HG02642 (cell line): ENCODE data around the gene GALNT18.

Experiments used
- ATAC-seq: cut with Tn5 transposase; IDR thresholded peaks from one replicate; pipeline ENCODE4 v1.9.1; 2021; ENCODE audit warnings: mild to moderate bottlenecking; ENCODE audit not compliant: unreplicated experiment, poor library complexity

GALNT18 gene

GRCh38 chr11:11621573-11622339 lies at the start of gene GALNT18:
Gene GALNT18, minus strand, starts transcription at chr11:11622005.
- ATAC-seq, result peak; percentile 97

- ATAC-seq, result no peak
These were observed 48.8 kb upstream of the GALNT18 start for GRCh38 chr11:11670574-11670973.

GRCh38 chr11:11669233-11669846 lies 47.5 kb upstream of the GALNT18 start:
- no peak for ATAC-seq

GRCh38 chr11:11668781-11669180 lies 47.0 kb upstream of the GALNT18 start:
- no peak for ATAC-seq

- ATAC-seq, result no peak
These were observed 46.5 kb upstream of the GALNT18 start for GRCh38 chr11:11668274-11668673.

GRCh38 chr11:11667056-11667455 lies 45.3 kb upstream of the GALNT18 start:
- ATAC-seq, result no peak

- no peak for ATAC-seq
These were observed 43.6 kb upstream of the GALNT18 start for GRCh38 chr11:11665407-11665806.

GRCh38 chr11:11663907-11664306 lies 42.1 kb upstream of the GALNT18 start:
- no peak for ATAC-seq

- no peak for ATAC-seq
These were observed 40.8 kb upstream of the GALNT18 start for GRCh38 chr11:11662578-11662977.

- no peak for ATAC-seq
These were observed 39.7 kb upstream of the GALNT18 start for GRCh38 chr11:11661326-11662040.

- ATAC-seq, result no peak
These were observed 38.5 kb upstream of the GALNT18 start for GRCh38 chr11:11660363-11660740.

GRCh38 chr11:11659567-11660362 lies 38.0 kb upstream of the GALNT18 start:
- ATAC-seq, result no peak

GRCh38 chr11:11657218-11657955 lies 35.6 kb upstream of the GALNT18 start:
- no peak for ATAC-seq

- ATAC-seq, result no peak
These were observed 19.8 kb upstream of the GALNT18 start for GRCh38 chr11:11641581-11641980.

GRCh38 chr11:11640996-11641395 lies 19.2 kb upstream of the GALNT18 start:
- ATAC-seq, result no peak

- no peak for ATAC-seq
These were observed 18.3 kb upstream of the GALNT18 start for GRCh38 chr11:11640152-11640551.

- no peak for ATAC-seq
These were observed 14.9 kb upstream of the GALNT18 start for GRCh38 chr11:11636671-11637070.

- no peak for ATAC-seq
These were observed 13.6 kb upstream of the GALNT18 start for GRCh38 chr11:11635443-11635842.

- no peak for ATAC-seq
These were observed 7.6 kb upstream of the GALNT18 start for GRCh38 chr11:11629368-11629767.

GRCh38 chr11:11628651-11629050 lies 6.8 kb upstream of the GALNT18 start:
- no peak for ATAC-seq
